ENCODE measurements around the gene ADAMTSL2. TPM values are rescaled to one million over a fixed set of nuclear protein-coding genes. Genes with fewer than 3 reads are reported as not detected.

ADAMTSL2 gene
- total RNA-seq, 1 donor from 2014 or later: 18.0 TPM

GRCh38 chr9:133616643-133617405 is 82.3 kb downstream of the ADAMTSL2 start:
- no peak for DNase-seq (ENCODE audit: low spot score)

GRCh38 chr9:133618726-133619125 is 84.2 kb downstream of the ADAMTSL2 start:
- ATAC-seq: no peak
- no peak for DNase-seq (ENCODE audit: low spot score)

More at GRCh38 chr9:133616643-133617405, 82.3 kb downstream of the ADAMTSL2 start:
- no peak for ATAC-seq

GRCh38 chr9:133619791-133620190 is 85.3 kb downstream of the ADAMTSL2 start:
- ATAC-seq (peak; percentile 30), DNase-seq (ENCODE audit: low spot score) (no peak)

- no peak for DNase-seq (ENCODE audit: low spot score)
- ATAC-seq: no peak
Measured at GRCh38 chr9:133621725-133622267, 87.3 kb downstream of the ADAMTSL2 start.

- DNase-seq (ENCODE audit: low spot score) (no peak), ATAC-seq (no peak)
Measured at GRCh38 chr9:133622555-133622954, 88.1 kb downstream of the ADAMTSL2 start.

Other genes with a start within 250 kb of the ADAMTSL2 start
- 9.7 TPM for gene SURF6, start 198.5 kb upstream of the ADAMTSL2 start, total RNA-seq
- 10.3 TPM for gene MED22, start 186.6 kb upstream of the ADAMTSL2 start, total RNA-seq
- gene RPL7A, start 186.5 kb upstream of the ADAMTSL2 start, total RNA-seq: 609 TPM
- 59.9 TPM for gene SURF1, start 178.2 kb upstream of the ADAMTSL2 start, total RNA-seq
- gene SURF2, start 178.2 kb upstream of the ADAMTSL2 start, total RNA-seq: 9.0 TPM
- 225 TPM for gene SURF4, start 158.6 kb upstream of the ADAMTSL2 start, total RNA-seq
- 0.83 TPM for gene STKLD1, start 158.3 kb upstream of the ADAMTSL2 start, total RNA-seq
- gene REXO4, start 116.7 kb upstream of the ADAMTSL2 start, total RNA-seq: 12.3 TPM
- 21.4 TPM for gene ADAMTS13, start 112.3 kb upstream of the ADAMTSL2 start, total RNA-seq
- 30.0 TPM for gene CACFD1, start 74.7 kb upstream of the ADAMTSL2 start, total RNA-seq
- gene SLC2A6, start 55.6 kb upstream of the ADAMTSL2 start, total RNA-seq: 1.3 TPM
- not detected for gene MYMK, start 9.7 kb upstream of the ADAMTSL2 start, total RNA-seq
- 2.8 TPM for gene FAM163B, start 74.7 kb downstream of the ADAMTSL2 start, total RNA-seq
- 16.7 TPM for gene DBH, start 101.7 kb downstream of the ADAMTSL2 start, total RNA-seq
- gene SARDH, start 203.6 kb downstream of the ADAMTSL2 start, total RNA-seq: 208 TPM